Epithelial cell of esophagus (primary cell): ENCODE results near the gene ARHGAP26.

Experiments used
- DNase-seq: peaks from one replicate; pipeline ENCODE4 v3.0.0; 2010; ENCODE audit warnings: low read depth
- H3K4me3 ChIP-seq: 2 replicates; pipeline ENCODE4 v1.5.1; 2011; ENCODE audit warnings: mild to moderate bottlenecking, low read length, control low read depth
- TF ChIP-seq, protein P1 (sequence below): IDR thresholded peaks from 2 replicates; pipeline ENCODE4 v1.5.1; 2011; ENCODE audit warnings: low read depth, mild to moderate bottlenecking, low read length, control low read depth, inconsistent platforms; ENCODE audit not compliant: insufficient read depth; ENCODE audit errors: missing control alignments

Gene ARHGAP26

GRCh38 chr5:143226872-143227271 lies 456.7 kb downstream of the ARHGAP26 start:
- TF ChIP-seq, protein P1, sequence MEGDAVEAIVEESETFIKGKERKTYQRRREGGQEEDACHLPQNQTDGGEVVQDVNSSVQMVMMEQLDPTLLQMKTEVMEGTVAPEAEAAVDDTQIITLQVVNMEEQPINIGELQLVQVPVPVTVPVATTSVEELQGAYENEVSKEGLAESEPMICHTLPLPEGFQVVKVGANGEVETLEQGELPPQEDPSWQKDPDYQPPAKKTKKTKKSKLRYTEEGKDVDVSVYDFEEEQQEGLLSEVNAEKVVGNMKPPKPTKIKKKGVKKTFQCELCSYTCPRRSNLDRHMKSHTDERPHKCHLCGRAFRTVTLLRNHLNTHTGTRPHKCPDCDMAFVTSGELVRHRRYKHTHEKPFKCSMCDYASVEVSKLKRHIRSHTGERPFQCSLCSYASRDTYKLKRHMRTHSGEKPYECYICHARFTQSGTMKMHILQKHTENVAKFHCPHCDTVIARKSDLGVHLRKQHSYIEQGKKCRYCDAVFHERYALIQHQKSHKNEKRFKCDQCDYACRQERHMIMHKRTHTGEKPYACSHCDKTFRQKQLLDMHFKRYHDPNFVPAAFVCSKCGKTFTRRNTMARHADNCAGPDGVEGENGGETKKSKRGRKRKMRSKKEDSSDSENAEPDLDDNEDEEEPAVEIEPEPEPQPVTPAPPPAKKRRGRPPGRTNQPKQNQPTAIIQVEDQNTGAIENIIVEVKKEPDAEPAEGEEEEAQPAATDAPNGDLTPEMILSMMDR, result no peak
- H3K4me3 ChIP-seq, result no peak overlapping the region
- no peak for DNase-seq

DNA sequence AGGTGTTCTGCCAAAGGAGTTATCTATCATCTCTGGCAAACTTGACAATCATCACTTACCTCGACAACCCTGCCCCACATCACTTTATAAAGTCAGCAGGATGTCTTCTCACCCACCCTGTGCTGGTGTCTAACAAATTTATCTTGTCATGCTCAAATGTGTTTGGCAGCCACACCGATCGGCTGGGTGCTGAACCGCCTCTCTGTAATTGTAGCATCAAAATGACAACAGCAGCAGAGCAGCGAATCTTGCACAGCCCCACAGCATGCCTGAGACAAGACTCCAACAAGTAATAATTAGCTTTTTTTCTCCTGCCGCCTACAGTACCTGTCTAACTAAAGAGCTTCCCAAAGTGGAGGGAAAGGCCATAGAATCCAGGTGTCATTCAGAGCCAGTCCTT lies 457.1 kb downstream of the ARHGAP26 start:
- no peak overlapping the region for H3K4me3 ChIP-seq
- TF ChIP-seq, protein P1, result no peak
- DNase-seq, result no peak

GRCh38 chr5:143228597-143229293 lies 458.6 kb downstream of the ARHGAP26 start:
- TF ChIP-seq, protein P1, result no peak
- DNase-seq, result no peak
- H3K4me3 ChIP-seq, result no peak overlapping the region

GRCh38 chr5:143229426-143229895 lies 459.3 kb downstream of the ARHGAP26 start:
- H3K4me3 ChIP-seq, result no peak overlapping the region

GRCh38 chr5:143229896-143230675 lies 459.9 kb downstream of the ARHGAP26 start:
- no peak overlapping the region for H3K4me3 ChIP-seq
- TF ChIP-seq, protein P1, result no peak
- DNase-seq, result peak; percentile 46

More at GRCh38 chr5:143229426-143229895, 459.3 kb downstream of the ARHGAP26 start:
- TF ChIP-seq, protein P1, result no peak
- DNase-seq, result no peak

DNA sequence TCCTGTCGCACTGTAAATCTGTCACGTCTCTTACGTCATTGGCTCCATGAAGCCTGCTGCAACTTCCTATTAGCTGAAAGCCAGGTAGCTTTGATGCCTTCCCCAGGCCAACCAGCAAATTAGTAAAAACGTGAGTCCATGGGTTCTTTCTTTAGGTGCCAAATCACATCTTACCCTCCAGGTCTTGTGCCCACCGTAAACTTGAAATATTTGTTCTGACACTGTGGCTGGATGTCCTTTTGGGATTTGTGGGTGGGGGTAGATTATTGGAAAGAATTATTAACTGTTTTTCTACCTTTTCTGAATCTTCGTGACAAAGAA lies 460.5 kb downstream of the ARHGAP26 start:
- TF ChIP-seq, protein P1, result no peak
- H3K4me3 ChIP-seq, result no peak overlapping the region
- no peak for DNase-seq
